H1 (cell line): ENCODE data around the gene CCDC178. TPM values are rescaled to one million over a fixed set of nuclear protein-coding genes. Genes with fewer than 3 reads are reported as not detected.

Source experiments
- BACH1 ChIP-seq: IDR thresholded peaks from 2 replicates; pipeline ENCODE4 v1.6.1; 2012; ENCODE audit warnings: low read length, improper control_type of control experiment
- BCL11A ChIP-seq, 2 experiments: IDR thresholded peaks; one replicate each; pipeline ENCODE4 v1.6.1; 2011; ENCODE audit warnings: low read depth in 2 of 2, low read length in 2 of 2, mild to moderate bottlenecking in 2 of 2
- CHD7 ChIP-seq: fragments of 300-600 bp; sonication (generic); IDR thresholded peaks from 2 replicates; pipeline ENCODE4 v1.7.1; 2012; ENCODE audit warnings: low read length, moderate library complexity, mild to moderate bottlenecking, inconsistent platforms; ENCODE audit not compliant: insufficient replicate concordance
- CREB1 ChIP-seq: IDR thresholded peaks from 2 replicates; pipeline ENCODE4 v1.6.1; 2012; ENCODE audit warnings: inconsistent platforms
- FOSL1 ChIP-seq: IDR thresholded peaks from 2 replicates; pipeline ENCODE4 v1.6.1; 2011; ENCODE audit warnings: mild to moderate bottlenecking, low read depth, low read length, moderate library complexity; ENCODE audit not compliant: insufficient read depth
- GABPA ChIP-seq: IDR thresholded peaks from 2 replicates; pipeline ENCODE4 v1.6.1; 2011; ENCODE audit warnings: mild to moderate bottlenecking, low read length, moderate library complexity, borderline replicate concordance; ENCODE audit not compliant: insufficient read depth
- HDAC2 ChIP-seq, 2 experiments: fragments of 300-600 bp in 1 of 2; sonication (generic) in 1 of 2; IDR thresholded peaks; 2 replicates each; pipeline ENCODE4 v1.6.1; 2011 to 2012; ENCODE audit warnings: low read depth in 2 of 2, low read length in 2 of 2, mild to moderate bottlenecking in 2 of 2, moderate library complexity in 2 of 2, borderline replicate concordance in 1 of 2, inconsistent platforms in 1 of 2
- KDM1A ChIP-seq: fragments of 200-600, 300-600 bp; sonication (generic); IDR thresholded peaks from 2 replicates; pipeline ENCODE4 v1.7.1; 2016; ENCODE audit warnings: mild to moderate bottlenecking, low read length, borderline replicate concordance
- MAX ChIP-seq: IDR thresholded peaks from 2 replicates; pipeline ENCODE4 v1.6.1; 2012; ENCODE audit warnings: inconsistent platforms
- POLR2A ChIP-seq, 2 experiments: IDR thresholded peaks; 1 replicate in 1 of 2; 2 replicates in 1 of 2; pipeline ENCODE4 v1.6.1; 2011; ENCODE audit warnings: low read depth in 2 of 2, low read length in 2 of 2, mild to moderate bottlenecking in 2 of 2; ENCODE audit errors: control extremely low read depth in 1 of 2
- SIN3A ChIP-seq, 2 experiments: IDR thresholded peaks in 1 of 2; conservative IDR thresholded peaks in 1 of 2; 2 replicates each; pipeline ENCODE4 v1.6.1; 2011 to 2012; ENCODE audit warnings: low read length in 2 of 2, improper control_type of control experiment in 1 of 2, low read depth in 1 of 2, mild to moderate bottlenecking in 1 of 2
- SIRT6 ChIP-seq: IDR thresholded peaks from one replicate; pipeline ENCODE4 v1.7.1; 2012; ENCODE audit warnings: low read length, inconsistent platforms
- polyA plus RNA-seq, 7 experiments: library from polyadenylated mRNA; depleted of rRNA in 3 of 7; stranded (reverse) in 5 of 7; unstranded in 2 of 7; fragments of >200 nt in 5 of 7; fragments of 200-250 nt in 2 of 7; gene quantifications; 1 replicate in 5 of 7; 2 replicates in 1 of 7; 4 replicates in 1 of 7; pipeline versions ENCODE4 v1.2.1 to v1.2.3, GENCODE V29; 2011 to 2013; ENCODE audit warnings: missing spikeins in 2 of 7, mixed read lengths in 2 of 7
- total RNA-seq: library from RNA; stranded (reverse); fragmentation: NEBNext Ultra II Directional; extraction: Animal tissue kit (Norgen Biotek cat#: 25700); gene quantifications from 2 replicates; pipeline ENCODE4 v1.2.1, GENCODE V29; 2021

Gene CCDC178
- total and polyA plus RNA-seq, 2 of the 8 experiments (the other 6 are each of a cell fraction or from before 2014, with no cell fraction given), result not detected

- TF ChIP-seq CHD7, result no peak
- no peak for TF ChIP-seq CREB1
- no peak for TF ChIP-seq MAX
- no peak for TF ChIP-seq FOSL1
- no peak for TF ChIP-seq BACH1
- no peak for TF ChIP-seq KDM1A
- TF ChIP-seq SIN3A (conservative IDR thresholded peaks at IDR 0.05 in 1 of 2, IDR thresholded peaks at IDR 0.05 in 1 of 2; ENCODE audit: low read depth in 1 of 2, low read length in 2 of 2), result no peak
- TF ChIP-seq POLR2A (IDR thresholded peaks at IDR 0.05; ENCODE audit: control extremely low read depth in 1 of 2, low read depth in 2 of 2, low read length in 2 of 2), result no peak
- TF ChIP-seq SIRT6, result no peak
- TF ChIP-seq BCL11A (IDR thresholded peaks at IDR 0.05; ENCODE audit: low read depth in 2 of 2, low read length in 2 of 2), result no peak
- no peak for TF ChIP-seq GABPA
- no peak for TF ChIP-seq HDAC2 (IDR thresholded peaks at IDR 0.05; ENCODE audit: borderline replicate concordance in 1 of 2, low read depth in 2 of 2, low read length in 2 of 2)
Observed at GRCh38 chr18:32958746-32959145, 481.8 kb downstream of the CCDC178 start (continued).
